Activated CD4-positive, alpha-beta T cell treated with anti-CD3 and anti-CD28 coated beads, Interleukin-2, Interleukin-6, amounts not matched to agents 100 ng/mL and 50 ng/mL, durations not matched to agents 16 hours and 8 hours (primary cell): ENCODE data around the gene YBX3.
A peak's percentile ranks its signal among the peaks of the same experiment; 100 is the strongest.
"Not testable (repeated sequence)": the region's sequence is repeated elsewhere in the genome, so short reads cannot be mapped to it uniquely, and the experiment has no call there.

Source experiments
- DNase-seq: peaks from one replicate; pipeline ENCODE4 v3.0.0-alpha.2; 2020

The YBX3 gene

GRCh38 chr12:10722905-10723746, at the start of gene YBX3:
Gene YBX3, minus strand, starts transcription at chr12:10723323. Its CDS starts 212 bp downstream, at chr12:10723111.
- DNase-seq, result peak; percentile 81

- DNase-seq, result peak; percentile 22
Measured at GRCh38 chr12:10771132-10771733, 48.1 kb upstream of the YBX3 start.

GRCh38 chr12:10759657-10760056, 36.5 kb upstream of the YBX3 start:
- no peak for DNase-seq

- no peak for DNase-seq
Measured at GRCh38 chr12:10756194-10756593, 33.1 kb upstream of the YBX3 start.

GRCh38 chr12:10753059-10753458, 29.9 kb upstream of the YBX3 start:
- DNase-seq, result no peak

- DNase-seq, result no peak
Measured at GRCh38 chr12:10750385-10750727, 27.2 kb upstream of the YBX3 start.

- DNase-seq, result peak; percentile 88
Measured at GRCh38 chr12:10749700-10750384, 26.7 kb upstream of the YBX3 start.

GRCh38 chr12:10747730-10748129, 24.6 kb upstream of the YBX3 start:
- DNase-seq, result no peak

GRCh38 chr12:10743420-10743819, 20.3 kb upstream of the YBX3 start:
- DNase-seq, result not testable (repeated sequence)

- no peak for DNase-seq
Measured at GRCh38 chr12:10741845-10742244, 18.7 kb upstream of the YBX3 start.

- DNase-seq, result no peak
Measured at GRCh38 chr12:10740182-10740581, 17.1 kb upstream of the YBX3 start.

GRCh38 chr12:10739157-10740118, 16.3 kb upstream of the YBX3 start:
- no peak for DNase-seq

- DNase-seq, result no peak
Measured at GRCh38 chr12:10737249-10737648, 14.1 kb upstream of the YBX3 start.

GRCh38 chr12:10736463-10736862, 13.3 kb upstream of the YBX3 start:
- no peak for DNase-seq

- DNase-seq, result no peak
Measured at GRCh38 chr12:10735428-10735827, 12.3 kb upstream of the YBX3 start.

GRCh38 chr12:10732549-10732948, 9.4 kb upstream of the YBX3 start:
- DNase-seq, result no peak

- DNase-seq, result no peak
Measured at GRCh38 chr12:10732066-10732465, 8.9 kb upstream of the YBX3 start.

GRCh38 chr12:10730559-10730958, 7.4 kb upstream of the YBX3 start:
- no peak for DNase-seq

- no peak for DNase-seq
Measured at GRCh38 chr12:10728091-10728490, 5.0 kb upstream of the YBX3 start.

- DNase-seq, result no peak
Measured at GRCh38 chr12:10726945-10727344, 3.8 kb upstream of the YBX3 start.

- DNase-seq, result no peak
Measured at GRCh38 chr12:10725003-10725402, 1.9 kb upstream of the YBX3 start.

- peak; percentile 45 for DNase-seq
Measured at GRCh38 chr12:10722502-10722904, 620 bp downstream of the YBX3 start.
